Testis (tissue), 3 donors: ENCODE measurements around the gene PACSIN2. TPM values are rescaled to one million over a fixed set of nuclear protein-coding genes. Genes with fewer than 3 reads are reported as not detected.

Experiments used
- DNase-seq: peaks from one replicate; pipeline ENCODE4 v3.0.0-alpha.2; 2019
- H3K27ac ChIP-seq, 2 donors: fragments of 200-600 bp; sonication (generic); one replicate each; pipeline ENCODE4 v1.5.1; 2019
- H3K27me3 ChIP-seq: fragments of 200-600 bp; sonication (generic); one replicate; pipeline ENCODE4 v1.5.1; 2019
- H3K36me3 ChIP-seq: fragments of 200-600 bp; sonication (generic); one replicate; pipeline ENCODE4 v1.5.1; 2017; ENCODE audit warnings: low read depth; ENCODE audit errors: missing control alignments
- H3K4me1 ChIP-seq: fragments of 200-600 bp; sonication (generic); one replicate; pipeline ENCODE4 v1.5.1; 2019
- H3K4me3 ChIP-seq, 2 donors: fragments of 200-600 bp; sonication (generic); one replicate each; pipeline ENCODE4 v1.5.1; 2017 to 2019
- H3K9me3 ChIP-seq: fragments of 200-600 bp; sonication (generic); one replicate; pipeline ENCODE4 v1.5.1; 2017
- POLR2A ChIP-seq: fragments of 450-650 bp; IDR thresholded peaks from one replicate; pipeline ENCODE4 v1.6.1; 2017; ENCODE audit warnings: antibody characterized with exemption, mild to moderate bottlenecking, moderate library complexity
- WGBS, 2 donors: methylation state at CpG; one replicate each; pipeline ENCODE4 v1.1.5; 2018; 5-methylcytosine and 5-hydroxymethylcytosine counted together
- intact Hi-C: fragments of 100-400 bp; cut with DNase I; formaldehyde crosslinking; loops from one replicate; pipeline ENCODE4 v1.15.1; 2023; ENCODE audit warnings: low total_unique reads
- polyA plus RNA-seq: library from polyadenylated mRNA; stranded (reverse); fragments of 350-450 nt; fragmentation: Illumina TruSeq; extraction: RNeasy Lipid Tissue Mini Kit (QIAGEN cat#74804); gene quantifications from one replicate; pipeline ENCODE4 v1.2.3, GENCODE V29; 2014; ENCODE audit warnings: low read depth, low replicate concordance; ENCODE audit not compliant: insufficient read depth
- total RNA-seq, 2 donors: library from RNA; depleted of rRNA; stranded (reverse); fragments of >200 nt; gene quantifications; one replicate each; pipeline ENCODE4 v1.2.3, GENCODE V29; 2016
- TF ChIP-seq, protein P1 (sequence below), 3 experiments: fragments of 450-650 bp in 2 of 3; fragments of 200-600 bp in 1 of 3; sonication (generic) in 1 of 3; IDR thresholded peaks; one replicate each; pipeline ENCODE4 v1.5.1; 2016 to 2019; ENCODE audit warnings: antibody characterized with exemption in 3 of 3, mild to moderate bottlenecking in 2 of 3, moderate library complexity in 1 of 3

Gene PACSIN2
- total and polyA plus RNA-seq, 3 donors from 2014 or later = 43.5 to 45.6 (median 43.6) TPM

DNA sequence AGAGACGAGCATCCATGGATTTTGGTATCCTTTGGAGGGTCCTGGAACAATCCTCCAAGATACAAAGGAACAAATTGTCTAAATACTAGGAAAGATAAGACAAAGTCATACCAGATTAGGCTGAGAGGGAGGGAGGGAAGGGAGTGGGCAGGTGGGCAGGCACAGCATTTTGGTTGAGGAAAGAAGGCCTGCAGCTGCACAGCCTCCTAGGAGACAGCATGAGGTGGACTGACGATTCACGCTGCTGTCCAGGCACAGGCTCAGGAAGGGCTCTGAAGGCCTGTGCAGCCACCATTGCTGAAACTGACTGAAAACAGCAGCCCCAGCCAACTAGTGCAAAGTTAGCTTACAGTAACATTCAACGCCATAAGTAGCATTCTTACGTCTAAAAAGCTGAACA, 64.7 kb downstream of the PACSIN2 start:
- TF ChIP-seq, protein P1, sequence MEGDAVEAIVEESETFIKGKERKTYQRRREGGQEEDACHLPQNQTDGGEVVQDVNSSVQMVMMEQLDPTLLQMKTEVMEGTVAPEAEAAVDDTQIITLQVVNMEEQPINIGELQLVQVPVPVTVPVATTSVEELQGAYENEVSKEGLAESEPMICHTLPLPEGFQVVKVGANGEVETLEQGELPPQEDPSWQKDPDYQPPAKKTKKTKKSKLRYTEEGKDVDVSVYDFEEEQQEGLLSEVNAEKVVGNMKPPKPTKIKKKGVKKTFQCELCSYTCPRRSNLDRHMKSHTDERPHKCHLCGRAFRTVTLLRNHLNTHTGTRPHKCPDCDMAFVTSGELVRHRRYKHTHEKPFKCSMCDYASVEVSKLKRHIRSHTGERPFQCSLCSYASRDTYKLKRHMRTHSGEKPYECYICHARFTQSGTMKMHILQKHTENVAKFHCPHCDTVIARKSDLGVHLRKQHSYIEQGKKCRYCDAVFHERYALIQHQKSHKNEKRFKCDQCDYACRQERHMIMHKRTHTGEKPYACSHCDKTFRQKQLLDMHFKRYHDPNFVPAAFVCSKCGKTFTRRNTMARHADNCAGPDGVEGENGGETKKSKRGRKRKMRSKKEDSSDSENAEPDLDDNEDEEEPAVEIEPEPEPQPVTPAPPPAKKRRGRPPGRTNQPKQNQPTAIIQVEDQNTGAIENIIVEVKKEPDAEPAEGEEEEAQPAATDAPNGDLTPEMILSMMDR (IDR thresholded peaks at IDR 0.05) = no peak
- no peak for TF ChIP-seq POLR2A
- H3K27ac ChIP-seq = no peak overlapping the region
- no peaks in the 10 kb centered on the region for H3K9me3 ChIP-seq
- no peak overlapping the region for H3K4me3 ChIP-seq
- 82 to 86% methylated on average over 5 of the region's 5 CpGs for WGBS, 2 donors
- H3K4me1 ChIP-seq = peaks cover 20% of the 10 kb centered on the region
- no peak for DNase-seq
- H3K36me3 ChIP-seq = no peaks in the 10 kb centered on the region
- intact Hi-C loops = no loop called here
- H3K27me3 ChIP-seq = no peaks in the 10 kb centered on the region

DNA sequence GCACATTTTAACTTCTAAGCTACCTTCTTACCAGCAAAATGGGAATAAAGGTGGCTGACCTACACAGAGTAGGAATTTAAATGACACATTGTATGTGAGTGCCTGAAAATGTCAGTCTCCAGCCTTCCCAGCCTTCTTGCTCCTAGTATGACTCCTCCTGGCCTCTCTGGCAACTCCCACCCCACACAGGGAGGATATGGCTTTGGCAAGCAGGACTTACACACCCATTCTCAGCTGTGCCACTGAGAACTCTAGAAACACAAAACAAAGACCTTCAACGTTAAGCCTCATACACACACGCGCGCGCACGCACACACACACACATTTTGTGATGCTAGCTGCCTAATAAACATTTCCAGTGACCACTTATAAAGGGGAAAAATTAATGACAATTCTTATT, 65.8 kb downstream of the PACSIN2 start:
- peaks cover 26% of the 10 kb centered on the region for H3K4me1 ChIP-seq
- H3K27me3 ChIP-seq = no peaks in the 10 kb centered on the region
- no peak overlapping the region for H3K27ac ChIP-seq
- H3K36me3 ChIP-seq = no peaks in the 10 kb centered on the region
- intact Hi-C loops = no loop called here
- 65 to 75% methylated on average over 6 of the region's 6 CpGs for WGBS, 2 donors
- DNase-seq = peak; percentile 49
- TF ChIP-seq, protein P1 (IDR thresholded peaks at IDR 0.05) = no peak
- no peak for TF ChIP-seq POLR2A
- H3K4me3 ChIP-seq = no peak overlapping the region
- H3K9me3 ChIP-seq = no peaks in the 10 kb centered on the region

DNA sequence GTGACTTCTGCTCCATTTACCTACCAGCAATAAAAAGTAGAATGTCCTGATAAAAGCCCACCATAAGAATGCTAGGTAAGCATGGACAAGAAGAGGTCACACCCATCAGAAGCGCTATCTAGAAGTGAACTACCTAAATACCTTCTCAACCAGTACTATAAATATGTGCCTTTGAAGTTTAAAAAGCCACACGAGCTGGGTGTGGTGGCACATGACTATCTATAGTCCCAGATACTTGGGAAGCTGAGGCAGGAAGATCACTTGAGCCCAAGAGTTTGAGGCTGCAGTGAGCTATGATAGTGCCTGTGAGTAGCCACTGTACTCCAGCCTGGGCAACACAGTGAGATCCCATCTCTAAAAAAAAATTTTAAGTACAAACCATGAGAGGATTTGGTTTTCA, 66.7 kb downstream of the PACSIN2 start:
- H3K27ac ChIP-seq = no peak overlapping the region
- intact Hi-C loops = no loop called here
- no peak overlapping the region for H3K4me3 ChIP-seq
- H3K27me3 ChIP-seq = no peaks in the 10 kb centered on the region
- no peaks in the 10 kb centered on the region for H3K36me3 ChIP-seq
- DNase-seq = no peak
- WGBS, 2 donors = 81 to 88% methylated on average over 2 of the region's 2 CpGs
- no peaks in the 10 kb centered on the region for H3K9me3 ChIP-seq
- peaks cover 32% of the 10 kb centered on the region for H3K4me1 ChIP-seq
- TF ChIP-seq, protein P1 (IDR thresholded peaks at IDR 0.05) = no peak
- no peak for TF ChIP-seq POLR2A

DNA sequence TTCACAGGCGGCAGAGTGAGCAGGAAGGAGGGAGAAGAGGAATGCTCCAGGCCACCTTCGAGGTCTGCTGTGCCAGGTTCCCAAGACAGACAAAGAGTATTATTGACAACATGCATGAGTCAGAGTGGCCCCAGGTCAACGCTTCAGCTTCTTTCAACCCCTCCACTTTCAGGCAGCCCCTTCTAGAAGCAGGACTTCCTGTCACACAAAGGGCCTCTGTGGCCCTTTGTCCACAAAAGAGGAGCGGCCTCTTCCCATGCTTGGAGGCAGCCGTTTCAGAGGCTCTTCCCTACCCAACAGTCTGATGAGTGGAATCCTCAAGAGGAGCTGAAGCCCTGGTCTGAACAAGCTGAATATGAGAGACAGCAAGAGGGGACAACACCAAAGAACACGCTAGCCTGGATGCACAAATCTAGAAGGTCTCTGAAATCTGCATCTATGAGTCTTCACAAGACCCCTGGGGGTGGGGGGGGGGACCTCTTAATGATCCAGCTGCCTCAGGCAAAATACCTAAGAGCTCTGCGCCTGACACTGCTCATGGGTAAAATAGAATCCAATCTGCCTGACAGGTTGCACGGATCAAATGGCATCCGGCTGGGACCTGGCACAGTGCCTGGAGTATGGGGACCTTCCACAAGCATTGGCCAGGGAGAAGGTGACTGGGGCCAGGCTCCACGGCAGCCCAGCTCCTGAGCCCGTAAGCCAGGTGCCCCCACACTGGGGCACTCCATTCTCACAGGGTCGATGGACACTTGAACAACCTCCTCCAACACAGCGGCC, 67.5 kb downstream of the PACSIN2 start:
- intact Hi-C loops = no loop called here
- H3K36me3 ChIP-seq = no peaks in the 10 kb centered on the region
- peak; percentile 11 for DNase-seq
- no peak for TF ChIP-seq POLR2A
- TF ChIP-seq, protein P1 (IDR thresholded peaks at IDR 0.05) = no peak
- H3K4me1 ChIP-seq = peaks cover 32% of the 10 kb centered on the region
- 72 to 84% methylated on average over 7 to 13 of the region's 13 CpGs for WGBS, 2 donors
- H3K4me3 ChIP-seq = no peak overlapping the region
- H3K27me3 ChIP-seq = no peaks in the 10 kb centered on the region
- no peak overlapping the region for H3K27ac ChIP-seq
- no peaks in the 10 kb centered on the region for H3K9me3 ChIP-seq
